Psoas muscle (tissue), 8 donors: ENCODE results near the gene CADM1. TPM values are rescaled to one million over a fixed set of nuclear protein-coding genes. Genes with fewer than 3 reads are reported as not detected.

Experiments
- ATAC-seq, 4 donors: fragments of 200-7000 bp; cut with Tn5 transposase; one replicate each; pipeline ENCODE4 v1.9.1; 2020; ENCODE audit warnings: moderate library complexity in 3 of 4, mild to moderate bottlenecking in 2 of 4
- DNase-seq, 2 donors: peaks; one replicate each; pipeline ENCODE4 v3.0.0-alpha.2; 2020
- H3K27ac ChIP-seq: fragments of 200-600 bp; one replicate; pipeline ENCODE4 v1.8.0; 2022
- H3K27me3 ChIP-seq, 3 donors: fragments of 200-600 bp in 1 of 3; one replicate each; pipeline versions ENCODE4 v1.6.1 to v1.8.0; 2013 to 2022; ENCODE audit warnings: low read length in 2 of 3, mild to moderate bottlenecking in 2 of 3, moderate library complexity in 1 of 3; ENCODE audit not compliant: insufficient read depth in 3 of 3
- H3K36me3 ChIP-seq, 2 donors: fragments of 200-600 bp in 1 of 2; one replicate each; pipeline versions ENCODE4 v1.6.1 to v1.8.0; 2013 to 2022; ENCODE audit warnings: low read depth in 1 of 2, mild to moderate bottlenecking in 1 of 2, moderate library complexity in 1 of 2; ENCODE audit not compliant: insufficient read depth in 1 of 2
- H3K4me1 ChIP-seq: fragments of 200-600 bp; one replicate; pipeline ENCODE4 v1.8.0; 2022
- H3K4me3 ChIP-seq: fragments of 200-600 bp; one replicate; pipeline ENCODE4 v1.8.0; 2022; ENCODE audit warnings: mild to moderate bottlenecking
- H3K9me3 ChIP-seq: fragments of 200-600 bp; one replicate; pipeline ENCODE4 v1.8.0; 2022
- WGBS, 3 donors: extraction: QIAGEN DNeasy Blood & Tissue Kit; methylation state at CpG; one replicate each; pipeline versions ENCODE4 v1.1.6 to v1.1.7; 2013; 5-methylcytosine and 5-hydroxymethylcytosine counted together
- intact Hi-C, 2 donors: fragments of 100-400 bp; cut with DNase I; formaldehyde crosslinking; loops; one replicate each; pipeline versions ENCODE4 v1.11.0 to v1.14.2; 2022
- polyA plus RNA-seq, 3 donors: library from polyadenylated mRNA; stranded (reverse); fragments of 200-250 nt; gene quantifications; one replicate each; pipeline ENCODE4 v1.2.3, GENCODE V29; 2013
- total RNA-seq, 4 donors: library from RNA; stranded (reverse); fragmentation: NEBNext Ultra II Directional in 2 of 4; extraction: Animal tissue kit (Norgen Biotek cat#: 25700) in 2 of 4; gene quantifications; one replicate each; pipeline versions ENCODE4 v1.2.1 to v1.2.4, GENCODE V29; 2021 to 2023
- TF ChIP-seq, protein P1 (sequence below): fragments of 200-600 bp; IDR thresholded peaks from one replicate; pipeline ENCODE4 v1.8.0; 2022; ENCODE audit warnings: antibody characterized with exemption
- donor health status: healthy with polysubstance abuse.
- donor health status: DM: no; HTN: no; CAD: no; lungs with moderate emphysema.
- donor health status: Bipolar disorder and iron deficiency.
- donor health status: healthy.
- donor health status: DM: yes; HTN: yes; CAD: no.
- donor health status: DM: no; HTN: no; CAD: no.
- donor health status: DM: no; HTN: no; CAD: no.
- donor health status: DM: yes; HTN: yes; CAD: no.

The CADM1 gene
- total and polyA plus RNA-seq, 7 donors: 3.1 to 12.4 (median 9.5) TPM

GRCh38 chr11:115257678-115258077 lies 246.5 kb downstream of the CADM1 start:
- DNase-seq: no peak
- no peak for ATAC-seq
- Histone ChIP-seq H3K27ac (no peak overlapping the region), H3K4me3 (no peak overlapping the region), H3K4me1 (no peaks in the 10 kb centered on the region), H3K9me3 (no peaks in the 10 kb centered on the region), H3K36me3 (no peaks in the 10 kb centered on the region), H3K27me3 (no peaks in the 10 kb centered on the region)
- TF ChIP-seq, protein P1, sequence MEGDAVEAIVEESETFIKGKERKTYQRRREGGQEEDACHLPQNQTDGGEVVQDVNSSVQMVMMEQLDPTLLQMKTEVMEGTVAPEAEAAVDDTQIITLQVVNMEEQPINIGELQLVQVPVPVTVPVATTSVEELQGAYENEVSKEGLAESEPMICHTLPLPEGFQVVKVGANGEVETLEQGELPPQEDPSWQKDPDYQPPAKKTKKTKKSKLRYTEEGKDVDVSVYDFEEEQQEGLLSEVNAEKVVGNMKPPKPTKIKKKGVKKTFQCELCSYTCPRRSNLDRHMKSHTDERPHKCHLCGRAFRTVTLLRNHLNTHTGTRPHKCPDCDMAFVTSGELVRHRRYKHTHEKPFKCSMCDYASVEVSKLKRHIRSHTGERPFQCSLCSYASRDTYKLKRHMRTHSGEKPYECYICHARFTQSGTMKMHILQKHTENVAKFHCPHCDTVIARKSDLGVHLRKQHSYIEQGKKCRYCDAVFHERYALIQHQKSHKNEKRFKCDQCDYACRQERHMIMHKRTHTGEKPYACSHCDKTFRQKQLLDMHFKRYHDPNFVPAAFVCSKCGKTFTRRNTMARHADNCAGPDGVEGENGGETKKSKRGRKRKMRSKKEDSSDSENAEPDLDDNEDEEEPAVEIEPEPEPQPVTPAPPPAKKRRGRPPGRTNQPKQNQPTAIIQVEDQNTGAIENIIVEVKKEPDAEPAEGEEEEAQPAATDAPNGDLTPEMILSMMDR: no peak
- intact Hi-C loops: no loop called here
- WGBS, 3 donors: 74 to 78% (median 75%) methylated on average over 4 of the region's 4 CpGs

- TF ChIP-seq, protein P1: no peak
- no peaks in the 10 kb centered on the region for H3K36me3 ChIP-seq
- intact Hi-C loops: no loop called here
- ATAC-seq: no peak
- DNase-seq: no peak
- H3K27ac ChIP-seq: no peak overlapping the region
- no peaks in the 10 kb centered on the region for H3K9me3 ChIP-seq
- H3K4me3 ChIP-seq: no peak overlapping the region
- H3K27me3 ChIP-seq: no peaks in the 10 kb centered on the region
- H3K4me1 ChIP-seq: no peaks in the 10 kb centered on the region
Observed at GRCh38 chr11:115257270-115257669, 246.9 kb downstream of the CADM1 start.

DNA sequence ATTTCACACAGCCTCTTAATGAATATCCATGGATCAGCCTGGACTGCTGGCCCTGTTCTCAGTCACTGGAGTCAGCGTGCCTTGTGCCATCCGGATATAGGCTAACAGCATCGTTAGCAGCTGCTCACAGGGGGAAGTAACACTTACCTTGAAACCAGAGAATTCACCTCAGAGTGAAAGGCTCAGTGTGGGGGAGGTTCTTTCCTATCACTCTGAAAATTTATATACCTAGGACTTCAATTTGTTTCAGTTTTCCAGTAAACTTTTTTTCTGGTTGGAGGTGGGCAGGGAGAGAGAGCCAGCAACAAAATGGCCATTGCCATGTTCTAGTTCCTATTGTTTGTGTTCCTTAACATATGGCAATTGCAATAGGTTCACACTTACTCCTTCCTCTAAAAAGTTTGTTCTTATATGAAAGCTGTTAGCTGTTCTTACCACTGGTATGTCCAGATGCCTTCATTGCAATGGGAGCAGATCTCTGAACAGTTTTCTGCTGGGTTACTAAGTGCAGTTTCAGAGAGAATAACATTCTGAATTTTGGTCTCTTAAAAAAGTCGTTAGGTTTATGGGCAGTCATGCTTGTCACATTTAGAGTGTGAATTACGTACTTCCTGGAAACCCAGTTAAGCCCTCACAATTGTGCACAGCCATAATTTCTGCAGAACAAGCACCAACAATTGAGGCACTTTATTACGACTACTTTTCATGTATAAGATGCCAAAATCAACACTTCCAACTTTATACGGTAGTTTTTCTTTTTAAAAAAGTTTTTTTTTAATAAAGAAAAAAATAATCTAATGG lies 247.6 kb downstream of the CADM1 start:
- no peak overlapping the region for H3K4me3 ChIP-seq
- H3K4me1 ChIP-seq: no peaks in the 10 kb centered on the region
- 35 to 67% (median 40%) methylated on average over 7 of the region's 7 CpGs for WGBS, 3 donors
- TF ChIP-seq, protein P1: no peak
- DNase-seq: no peak
- ATAC-seq: no peak
- intact Hi-C loops: no loop called here
- H3K36me3 ChIP-seq: no peaks in the 10 kb centered on the region
- no peaks in the 10 kb centered on the region for H3K9me3 ChIP-seq
- no peaks in the 10 kb centered on the region for H3K27me3 ChIP-seq
- H3K27ac ChIP-seq: no peak overlapping the region

DNA sequence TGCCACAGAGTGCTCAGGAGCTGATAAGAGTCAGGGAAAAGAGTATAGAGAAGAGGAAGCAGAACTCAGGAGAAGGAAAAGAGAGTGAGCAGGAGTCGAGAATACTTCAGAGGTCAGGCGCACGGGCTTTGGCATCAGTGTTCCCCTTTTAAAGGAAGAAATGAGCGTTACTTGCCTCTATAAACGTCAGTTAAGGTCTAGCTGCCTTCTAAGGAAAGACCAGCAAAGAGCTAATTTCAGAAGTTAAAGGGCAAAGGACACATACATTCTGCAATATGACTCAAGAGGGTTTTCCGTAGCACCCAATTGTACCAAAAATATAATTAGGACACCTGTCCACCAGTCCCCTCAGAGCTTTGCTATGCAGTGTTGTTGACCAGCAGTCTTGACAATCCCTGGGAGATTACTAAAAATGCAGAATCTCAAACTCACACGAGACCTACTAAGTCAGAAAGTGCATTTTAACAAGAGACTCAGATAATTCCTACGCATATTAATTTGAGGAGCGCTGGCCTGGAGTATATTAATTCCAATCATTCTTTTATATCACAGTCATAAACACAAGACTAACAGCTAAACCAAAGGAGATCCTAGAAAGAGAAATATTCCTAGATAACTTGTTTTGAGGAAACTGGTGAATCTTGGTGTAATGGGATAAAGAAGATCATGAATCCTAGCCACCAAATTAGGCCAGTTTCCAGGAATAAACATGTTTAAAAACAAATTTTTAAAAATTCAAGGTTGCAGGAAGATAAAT lies 249.0 kb downstream of the CADM1 start:
- no peak for ATAC-seq
- Histone ChIP-seq H3K36me3 (no peaks in the 10 kb centered on the region), H3K27me3 (no peaks in the 10 kb centered on the region), H3K4me3 (no peak overlapping the region), H3K4me1 (peaks cover 8% of the 10 kb centered on the region), H3K9me3 (no peaks in the 10 kb centered on the region), H3K27ac (no peak overlapping the region)
- 62 to 66% (median 65%) methylated on average over 9 of the region's 9 CpGs for WGBS, 3 donors
- intact Hi-C loops: no loop called here
- DNase-seq: no peak
- TF ChIP-seq, protein P1: no peak
